ENCODE measurements around the gene METTL26.

METTL26 gene

DNA sequence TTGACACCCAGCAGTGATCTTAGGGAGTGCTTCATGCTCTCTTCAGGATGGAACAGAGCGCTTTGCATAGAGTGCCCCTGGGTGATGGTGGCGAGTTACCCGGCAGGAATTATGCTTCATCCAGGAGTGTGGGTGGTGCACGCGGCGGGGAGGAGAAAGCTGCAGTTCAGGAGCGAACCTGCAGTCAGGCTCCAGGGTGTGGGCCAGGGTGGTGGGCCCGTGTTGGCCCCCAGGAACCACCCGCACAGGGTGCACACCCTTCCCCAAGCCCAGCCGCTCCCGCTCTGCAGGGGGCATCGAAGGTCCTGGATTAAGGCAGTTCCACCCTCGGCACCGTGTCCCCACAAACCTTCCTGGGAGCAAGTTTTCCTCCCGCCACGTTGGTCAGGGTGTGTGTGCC, 42.3 kb downstream of the METTL26 start:
- no peak for DNase-seq

- no peak for DNase-seq
These were observed 42.7 kb downstream of the METTL26 start for GRCh38 chr16:593406-593805.

GRCh38 chr16:592518-593306, 43.4 kb downstream of the METTL26 start:
- peak; percentile 53 to 63 for DNase-seq

GRCh38 chr16:591892-592517, 44.1 kb downstream of the METTL26 start:
- no peak for DNase-seq

DNA sequence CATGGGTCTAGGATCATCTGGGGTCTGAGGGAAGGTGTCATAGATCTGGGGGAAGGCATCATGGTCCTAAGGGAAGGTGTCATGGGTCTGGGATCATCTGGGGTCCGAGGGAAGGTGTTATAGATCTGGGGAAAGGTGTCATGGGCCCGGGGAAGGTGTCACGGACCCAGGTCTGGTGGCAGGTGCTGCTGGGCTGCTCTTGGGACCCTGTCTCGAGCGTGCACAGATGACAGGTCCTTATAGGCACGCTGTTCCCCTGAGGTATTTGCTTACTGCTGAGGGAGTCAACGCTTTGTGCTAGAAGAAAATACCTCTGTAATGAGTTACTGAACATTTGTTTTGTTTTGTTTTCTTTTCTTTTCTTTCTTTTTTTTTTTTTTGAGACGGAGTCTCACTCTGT, 44.9 kb downstream of the METTL26 start:
- DNase-seq = no peak

DNA sequence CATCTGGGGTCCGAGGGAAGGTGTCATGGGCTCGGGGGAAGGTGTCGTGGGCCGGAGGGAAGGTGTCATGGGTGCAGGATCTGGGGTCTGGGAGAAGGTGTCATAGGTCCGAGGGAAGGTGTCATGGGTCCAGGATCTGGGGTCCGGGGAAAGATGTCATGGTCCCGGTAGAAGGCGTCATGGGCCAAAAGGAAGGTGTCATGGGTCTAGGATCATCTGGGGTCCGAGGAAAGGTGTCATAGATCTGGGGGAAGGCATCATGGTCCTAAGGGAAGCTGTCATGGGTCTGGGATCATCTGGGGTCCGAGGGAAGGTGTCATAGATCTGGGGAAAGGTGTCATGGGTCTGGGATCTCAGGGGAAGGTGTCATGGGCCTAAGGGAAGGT, 45.3 kb downstream of the METTL26 start:
- no peak for DNase-seq

DNA sequence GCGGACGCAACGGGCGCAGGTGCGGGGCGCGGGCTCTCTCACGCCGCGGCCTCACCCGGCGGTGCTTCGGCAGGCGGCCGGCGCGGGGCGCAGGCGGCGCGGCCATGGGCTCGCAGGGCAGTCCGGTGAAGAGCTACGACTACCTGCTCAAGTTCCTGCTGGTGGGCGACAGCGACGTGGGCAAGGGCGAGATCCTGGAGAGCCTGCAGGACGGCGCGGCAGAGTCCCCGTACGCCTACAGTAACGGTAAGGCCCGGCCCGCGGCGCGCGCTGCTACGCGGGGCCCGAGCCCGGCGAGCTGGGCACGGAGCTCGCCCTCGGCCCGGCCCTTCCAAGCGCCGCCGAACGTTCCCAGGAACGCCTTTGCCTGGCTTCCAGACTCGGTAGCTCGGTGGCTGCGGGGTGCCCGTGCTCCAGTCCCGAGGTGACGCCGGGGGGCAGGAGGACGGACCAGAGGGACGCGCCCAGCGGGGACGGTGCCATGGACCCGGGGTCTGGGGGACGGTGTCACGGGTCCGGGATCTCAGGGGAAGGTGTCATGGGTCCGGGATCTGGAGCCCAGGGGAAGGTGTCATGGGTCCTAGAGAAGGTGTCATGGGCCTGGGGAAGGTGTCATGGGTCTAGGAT, 45.8 kb downstream of the METTL26 start:
- no peak for DNase-seq

DNA sequence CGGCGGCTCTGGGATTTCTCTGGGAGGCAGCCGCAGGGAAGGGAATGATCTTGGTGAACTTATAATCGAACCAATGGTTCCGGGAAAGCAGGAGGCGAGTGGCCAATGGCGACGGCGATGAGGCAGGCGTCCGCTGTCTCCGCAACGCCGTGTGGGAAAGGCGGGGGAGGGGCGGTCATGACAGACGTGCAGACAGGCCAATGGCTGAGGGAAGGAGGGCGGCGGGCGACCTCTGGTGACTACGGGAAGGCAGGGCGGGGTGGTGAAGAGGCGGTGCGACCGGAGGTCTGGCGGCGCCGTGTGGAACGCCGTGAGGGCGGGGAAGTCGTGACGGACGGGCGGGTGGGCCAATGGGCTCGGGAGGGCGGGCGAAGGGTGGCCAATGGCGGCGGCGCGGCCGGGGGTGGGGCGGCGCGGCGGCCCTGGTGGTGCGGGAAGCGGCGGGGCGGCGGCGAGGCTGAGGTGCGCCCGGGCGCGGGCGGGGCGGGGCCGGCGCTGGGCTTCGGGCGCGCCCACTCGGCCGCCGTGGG, 46.4 kb downstream of the METTL26 start, which contains the start of gene RAB40C:
Gene RAB40C (plus strand): TSS at position 409 of the 530 bp plus-strand sequence. CDS start 226 bp downstream, outside the sequence.
- peak; percentile 97 for DNase-seq

DNA sequence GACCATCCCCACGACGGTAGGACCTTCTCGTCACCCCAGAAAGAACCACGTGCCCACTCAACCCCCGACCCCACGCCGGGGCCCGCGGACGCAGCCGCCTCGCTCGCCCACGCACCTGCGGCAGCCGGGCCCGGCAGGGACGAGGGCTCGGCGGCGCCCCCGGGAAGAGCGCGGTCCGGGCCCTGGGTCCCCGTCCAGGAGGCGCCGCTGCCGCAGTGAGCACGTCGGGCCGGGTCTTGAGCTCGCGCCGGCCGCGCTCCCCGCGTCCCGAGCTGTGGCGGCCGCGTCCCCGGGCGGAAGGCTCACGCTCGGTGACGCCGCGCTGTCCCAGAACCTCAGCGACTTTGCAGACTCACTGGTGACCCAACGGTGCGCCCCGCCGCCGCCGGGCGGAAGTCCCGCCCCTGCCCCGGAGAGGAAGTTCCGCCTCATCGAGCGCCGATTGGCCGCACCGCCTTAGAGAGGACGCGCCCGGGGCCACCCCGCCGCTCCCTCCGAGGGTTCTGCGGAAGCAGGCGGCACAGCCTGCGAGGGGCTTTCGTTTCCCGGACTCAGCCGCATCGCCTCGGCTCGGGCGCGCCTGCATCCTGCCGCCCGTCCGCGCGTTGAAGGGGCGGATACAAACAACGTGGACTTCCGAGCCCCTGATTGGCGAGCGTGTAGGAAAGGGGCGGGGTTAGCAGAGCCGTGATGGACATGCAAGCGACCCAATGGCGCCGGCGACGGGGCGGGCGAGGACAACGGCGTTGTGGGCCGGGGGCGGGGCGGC, 47.0 kb downstream of the METTL26 start:
- peak; percentile 94 to 96 for DNase-seq

DNA sequence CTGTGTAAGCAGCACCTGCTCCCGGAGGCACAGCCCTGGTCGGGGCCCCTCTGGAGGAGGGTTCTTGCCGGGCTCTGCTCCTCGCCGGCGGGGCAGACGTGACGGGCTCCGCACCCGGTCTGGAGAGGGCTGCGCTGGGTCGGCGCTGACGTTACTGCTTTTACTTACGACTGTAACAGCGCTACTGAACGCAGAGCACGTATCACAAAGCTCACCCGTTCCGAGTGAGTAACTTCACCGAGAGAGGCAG, 47.5 kb downstream of the METTL26 start:
- DNase-seq = peak in 1 of 2 experiments; percentile 45

- no peak for DNase-seq
These were observed 49.2 kb downstream of the METTL26 start for GRCh38 chr16:586645-587590.

- DNase-seq = no peak
These were observed 50.0 kb downstream of the METTL26 start for GRCh38 chr16:586047-586644.

GRCh38 chr16:585351-585750, 50.8 kb downstream of the METTL26 start:
- DNase-seq = no peak

All from NCI-H524 (cell line).